B cell (primary cell): Measurements from ENCODE around the gene C19orf33.

Source experiments
- CTCF ChIP-seq: fragments of 200-600 bp; IDR thresholded peaks from one replicate; pipeline ENCODE4 v1.8.0; 2022; ENCODE audit warnings: antibody characterized with exemption, mild to moderate bottlenecking
- EZH2 ChIP-seq: IDR thresholded peaks from 2 replicates; pipeline ENCODE4 v1.6.1; 2012; ENCODE audit warnings: borderline replicate concordance, low read depth, mild to moderate bottlenecking, moderate library complexity, low read length; ENCODE audit not compliant: insufficient read depth, poor library complexity, severe bottlenecking

- TF ChIP-seq CTCF = no peak
- no peak for TF ChIP-seq EZH2
Observed at GRCh38 chr19:38288123-38288855, 15.8 kb upstream of the C19orf33 start.
